Measurements from ENCODE around the gene HDHD3. TPM values are rescaled to one million over a fixed set of nuclear protein-coding genes. Genes with fewer than 3 reads are reported as not detected.
A peak's percentile ranks its signal among the peaks of the same experiment; 100 is the strongest.

Gene HDHD3
- total RNA-seq, 2 donors from 2014 or later: 24.3 to 37.1 TPM

DNA sequence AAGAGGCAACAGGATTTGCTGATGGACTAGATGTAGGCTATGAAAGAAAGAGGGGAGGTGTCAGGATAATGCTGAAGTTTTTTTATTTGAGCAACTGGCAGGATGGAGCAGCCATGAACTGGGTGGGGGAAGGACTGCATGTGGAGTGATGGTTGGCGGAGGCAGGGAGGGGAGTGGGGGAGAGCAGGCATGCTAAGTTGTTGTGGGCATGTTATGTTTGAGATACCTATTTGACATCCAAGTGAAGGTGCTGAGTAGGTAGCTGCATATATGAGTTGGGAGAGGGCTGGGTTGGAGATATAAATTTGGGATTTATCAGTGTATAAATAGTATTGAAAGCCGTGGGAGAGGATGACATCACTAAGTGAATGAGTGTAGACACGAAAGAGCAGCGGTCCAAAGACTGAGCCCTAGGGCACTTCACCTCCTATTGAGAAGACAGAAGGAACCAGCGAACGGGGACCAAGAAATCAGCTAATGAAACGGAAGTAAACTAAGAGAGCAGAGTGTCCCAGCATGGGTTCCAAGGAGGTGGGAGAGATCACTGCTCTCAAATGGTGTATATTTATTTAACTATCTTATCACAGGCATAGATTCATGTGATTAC lies 20.0 kb downstream of the HDHD3 start:
- no peak overlapping the region for H3K4me3 ChIP-seq (ENCODE audit: low read length)
- DNase-seq: no peak
- Mint-ChIP-seq H3K9me3 (no peaks in the 10 kb centered on the region), H3K27ac (no peak overlapping the region), H3K4me3 (no peak overlapping the region), H3K27me3 (ENCODE audit: insufficient read depth) (peaks cover 3% of the 10 kb centered on the region), H3K4me1 (peaks cover 7% of the 10 kb centered on the region), H3K36me3 (ENCODE audit: low read depth) (peaks cover 26% of the 10 kb centered on the region)
- 78 to 83% methylated on average over 6 to 7 of the region's 7 CpGs for WGBS, 2 experiments (ENCODE audit: insufficient coverage in 1 of 2, insufficient read length in 1 of 2)
- H3K9ac ChIP-seq (ENCODE audit: extremely low read depth, low read length, poor library complexity, severe bottlenecking): no peak overlapping the region
- H3K9me3 ChIP-seq (ENCODE audit: control insufficient read depth, low read length): no peaks in the 10 kb centered on the region
- H3K4me1 ChIP-seq (ENCODE audit: control insufficient read depth, insufficient read depth, low read length): no peaks in the 10 kb centered on the region
- peaks cover 5% of the 10 kb centered on the region for H3K36me3 ChIP-seq (ENCODE audit: control insufficient read depth, insufficient read depth, low read length)
- no peaks in the 10 kb centered on the region for H3K27me3 ChIP-seq (ENCODE audit: control insufficient read depth, insufficient read depth, low read length, poor library complexity, severe bottlenecking)
- TF ChIP-seq, protein P1, sequence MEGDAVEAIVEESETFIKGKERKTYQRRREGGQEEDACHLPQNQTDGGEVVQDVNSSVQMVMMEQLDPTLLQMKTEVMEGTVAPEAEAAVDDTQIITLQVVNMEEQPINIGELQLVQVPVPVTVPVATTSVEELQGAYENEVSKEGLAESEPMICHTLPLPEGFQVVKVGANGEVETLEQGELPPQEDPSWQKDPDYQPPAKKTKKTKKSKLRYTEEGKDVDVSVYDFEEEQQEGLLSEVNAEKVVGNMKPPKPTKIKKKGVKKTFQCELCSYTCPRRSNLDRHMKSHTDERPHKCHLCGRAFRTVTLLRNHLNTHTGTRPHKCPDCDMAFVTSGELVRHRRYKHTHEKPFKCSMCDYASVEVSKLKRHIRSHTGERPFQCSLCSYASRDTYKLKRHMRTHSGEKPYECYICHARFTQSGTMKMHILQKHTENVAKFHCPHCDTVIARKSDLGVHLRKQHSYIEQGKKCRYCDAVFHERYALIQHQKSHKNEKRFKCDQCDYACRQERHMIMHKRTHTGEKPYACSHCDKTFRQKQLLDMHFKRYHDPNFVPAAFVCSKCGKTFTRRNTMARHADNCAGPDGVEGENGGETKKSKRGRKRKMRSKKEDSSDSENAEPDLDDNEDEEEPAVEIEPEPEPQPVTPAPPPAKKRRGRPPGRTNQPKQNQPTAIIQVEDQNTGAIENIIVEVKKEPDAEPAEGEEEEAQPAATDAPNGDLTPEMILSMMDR (conservative IDR thresholded peaks at IDR 0.05): no peak
- no peak overlapping the region for H3K27ac ChIP-seq (ENCODE audit: low read depth, low read length)

DNA sequence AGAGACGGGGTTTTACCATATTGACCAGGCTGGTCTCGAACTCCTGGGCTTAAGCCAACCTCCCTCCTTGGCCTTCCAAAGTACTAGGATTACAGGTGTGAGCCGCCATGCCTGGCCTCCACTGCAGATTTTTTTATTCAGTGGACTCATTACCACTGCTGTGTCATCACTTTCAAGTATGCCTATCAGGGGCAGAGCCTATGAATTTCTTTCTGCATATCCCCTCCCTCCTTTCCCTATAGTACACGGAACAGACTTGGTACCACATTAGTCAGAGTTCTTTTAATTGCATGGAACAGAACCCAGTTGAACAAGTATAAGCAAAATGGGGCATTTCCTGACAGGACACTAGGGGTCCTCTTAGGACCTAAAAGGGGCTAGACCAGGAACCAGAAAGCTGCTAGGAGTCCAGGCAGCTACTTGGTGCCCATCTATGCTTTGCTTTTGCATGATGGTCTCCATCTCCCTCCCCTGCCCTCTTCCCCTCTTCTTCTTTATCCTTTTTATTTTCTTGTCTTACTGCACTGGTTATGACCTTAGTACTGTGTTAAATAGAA lies 21.7 kb downstream of the HDHD3 start:
- peaks cover 18% of the 10 kb centered on the region for H3K4me1 Mint-ChIP-seq
- no peak overlapping the region for H3K4me3 Mint-ChIP-seq
- Histone ChIP-seq H3K27ac (ENCODE audit: low read depth, low read length) (no peak overlapping the region), H3K27me3 (ENCODE audit: control insufficient read depth, insufficient read depth, low read length, poor library complexity, severe bottlenecking) (peaks cover 14% of the 10 kb centered on the region), H3K9me3 (ENCODE audit: control insufficient read depth, low read length) (no peaks in the 10 kb centered on the region), H3K36me3 (ENCODE audit: control insufficient read depth, insufficient read depth, low read length) (peaks cover under 1% of the 10 kb centered on the region), H3K9ac (ENCODE audit: extremely low read depth, low read length, poor library complexity, severe bottlenecking) (no peak overlapping the region), H3K4me3 (ENCODE audit: low read length) (no peak overlapping the region), H3K4me1 (ENCODE audit: control insufficient read depth, insufficient read depth, low read length) (no peaks in the 10 kb centered on the region)
- peaks cover 12% of the 10 kb centered on the region for H3K27me3 Mint-ChIP-seq (ENCODE audit: insufficient read depth)
- 89 to 95% methylated on average over 4 of the region's 4 CpGs for WGBS, 2 experiments (ENCODE audit: insufficient coverage in 1 of 2, insufficient read length in 1 of 2)
- H3K9me3 Mint-ChIP-seq: no peaks in the 10 kb centered on the region
- peaks cover 26% of the 10 kb centered on the region for H3K36me3 Mint-ChIP-seq (ENCODE audit: low read depth)
- H3K27ac Mint-ChIP-seq: no peak overlapping the region
- TF ChIP-seq, protein P1 (conservative IDR thresholded peaks at IDR 0.05): peak; percentile 67
- no peak for DNase-seq

DNA sequence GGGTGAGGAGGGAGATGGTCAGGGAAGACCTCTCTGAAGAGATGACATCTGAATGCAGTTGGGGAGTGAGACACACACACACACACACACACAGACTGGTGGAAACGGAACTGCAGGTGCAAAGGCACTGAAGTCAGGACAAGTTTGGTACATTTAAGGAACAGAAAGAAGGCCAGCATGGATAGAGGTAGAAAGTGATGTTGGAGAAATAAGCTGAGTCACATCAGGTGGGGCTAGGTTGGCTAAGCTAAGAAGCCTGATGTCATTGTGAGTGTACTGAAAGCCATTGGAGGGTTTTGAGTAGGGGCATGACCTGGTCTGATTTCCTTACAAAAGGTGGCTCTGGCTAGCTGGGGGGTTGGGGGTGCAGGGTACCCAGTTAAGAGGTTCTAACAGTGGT lies 24.4 kb downstream of the HDHD3 start:
- Histone ChIP-seq H3K27ac (ENCODE audit: low read depth, low read length) (no peak overlapping the region), H3K36me3 (ENCODE audit: control insufficient read depth, insufficient read depth, low read length) (no peaks in the 10 kb centered on the region), H3K27me3 (ENCODE audit: control insufficient read depth, insufficient read depth, low read length, poor library complexity, severe bottlenecking) (peaks cover 20% of the 10 kb centered on the region), H3K9ac (ENCODE audit: extremely low read depth, low read length, poor library complexity, severe bottlenecking) (no peak overlapping the region), H3K4me1 (ENCODE audit: control insufficient read depth, insufficient read depth, low read length) (peaks cover 5% of the 10 kb centered on the region), H3K9me3 (ENCODE audit: control insufficient read depth, low read length) (no peaks in the 10 kb centered on the region), H3K4me3 (ENCODE audit: low read length) (no peak overlapping the region)
- Mint-ChIP-seq H3K9me3 (no peaks in the 10 kb centered on the region), H3K27me3 (ENCODE audit: insufficient read depth) (peaks cover 19% of the 10 kb centered on the region), H3K27ac (no peak overlapping the region), H3K4me3 (no peak overlapping the region), H3K4me1 (peaks cover 27% of the 10 kb centered on the region), H3K36me3 (ENCODE audit: low read depth) (peaks cover 20% of the 10 kb centered on the region)
- no peak for DNase-seq
- WGBS, 2 experiments (ENCODE audit: insufficient coverage in 1 of 2, insufficient read length in 1 of 2): 75% methylated on average over 1 of the region's 1 CpG; no CpG with 5 or more reads in 1 of the 2 experiments
- TF ChIP-seq, protein P1 (conservative IDR thresholded peaks at IDR 0.05): no peak
